RWPE1 (cell line): Measurements from ENCODE around the gene BCHE.

Source experiments
- CTCF ChIA-PET: fragments of 350-600 bp; sonication (Branson Sonifier 250); formaldehyde crosslinking; extraction: SDS; loops from one replicate; lab custom pipeline; 2021; lab: Yijun Ruan, JAX
- POLR2A ChIA-PET: fragments of 400-600 bp; formaldehyde crosslinking; extraction: SDS; loops from one replicate; lab custom pipeline; 2020; ENCODE audit warnings: antibody characterized with exemption; ENCODE audit not compliant: low non-redundant PET; lab: Yijun Ruan, JAX
- DNase-seq: peaks from one replicate; pipeline ENCODE4 v3.0.0; 2012; ENCODE audit warnings: low spot score
- H3K27ac ChIP-seq: fragments of 450-650 bp; 2 replicates; pipeline ENCODE4 v1.5.1; 2017
- TF ChIP-seq, protein P1 (sequence below): fragments of 450-650 bp; conservative IDR thresholded peaks from 2 replicates; pipeline ENCODE4 v1.5.1; 2017; ENCODE audit warnings: low read depth, mild to moderate bottlenecking

Gene BCHE

DNA sequence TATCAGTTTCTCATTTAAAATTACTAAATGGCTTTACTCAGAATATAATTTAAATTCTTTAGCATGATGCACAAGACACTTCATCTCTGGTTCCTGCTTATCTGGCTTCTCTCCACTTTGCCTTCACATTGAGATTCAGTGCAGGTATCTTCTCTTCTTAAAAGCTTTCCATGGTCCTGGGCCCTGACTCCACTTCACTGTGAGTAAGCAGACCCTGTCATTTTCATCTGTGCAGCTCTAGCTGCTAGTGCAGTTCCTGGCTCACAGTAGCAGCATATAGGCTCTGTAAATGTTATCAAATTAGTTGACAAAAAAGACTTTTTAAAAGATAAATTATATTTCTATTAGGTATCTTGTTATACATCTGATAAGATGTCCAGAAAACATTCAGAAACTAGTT is 58.8 kb downstream of the BCHE start:
- POLR2A ChIA-PET, result no interaction called here
- no peak for DNase-seq
- TF ChIP-seq, protein P1, sequence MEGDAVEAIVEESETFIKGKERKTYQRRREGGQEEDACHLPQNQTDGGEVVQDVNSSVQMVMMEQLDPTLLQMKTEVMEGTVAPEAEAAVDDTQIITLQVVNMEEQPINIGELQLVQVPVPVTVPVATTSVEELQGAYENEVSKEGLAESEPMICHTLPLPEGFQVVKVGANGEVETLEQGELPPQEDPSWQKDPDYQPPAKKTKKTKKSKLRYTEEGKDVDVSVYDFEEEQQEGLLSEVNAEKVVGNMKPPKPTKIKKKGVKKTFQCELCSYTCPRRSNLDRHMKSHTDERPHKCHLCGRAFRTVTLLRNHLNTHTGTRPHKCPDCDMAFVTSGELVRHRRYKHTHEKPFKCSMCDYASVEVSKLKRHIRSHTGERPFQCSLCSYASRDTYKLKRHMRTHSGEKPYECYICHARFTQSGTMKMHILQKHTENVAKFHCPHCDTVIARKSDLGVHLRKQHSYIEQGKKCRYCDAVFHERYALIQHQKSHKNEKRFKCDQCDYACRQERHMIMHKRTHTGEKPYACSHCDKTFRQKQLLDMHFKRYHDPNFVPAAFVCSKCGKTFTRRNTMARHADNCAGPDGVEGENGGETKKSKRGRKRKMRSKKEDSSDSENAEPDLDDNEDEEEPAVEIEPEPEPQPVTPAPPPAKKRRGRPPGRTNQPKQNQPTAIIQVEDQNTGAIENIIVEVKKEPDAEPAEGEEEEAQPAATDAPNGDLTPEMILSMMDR, result no peak
- no peak overlapping the region for H3K27ac ChIP-seq
- CTCF ChIA-PET, result no interaction called here

DNA sequence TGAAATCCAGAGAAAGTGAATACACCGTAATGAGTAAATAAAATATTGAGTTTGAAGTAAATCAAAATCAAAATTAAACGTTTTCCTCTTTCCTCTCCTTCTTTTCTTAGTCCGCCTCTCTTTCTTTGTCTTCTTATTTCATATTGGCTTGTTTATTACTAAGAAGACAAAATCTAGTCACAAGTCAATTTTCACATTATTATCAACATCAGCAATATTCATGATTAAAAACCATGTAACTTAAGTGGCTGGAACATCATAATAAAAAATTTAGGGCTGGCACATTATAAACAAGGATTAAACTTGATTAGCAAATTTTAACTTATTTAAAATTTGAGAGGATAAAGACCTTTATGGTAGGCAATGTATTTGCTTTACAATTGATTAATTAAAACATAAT is 61.4 kb downstream of the BCHE start:
- no peak for DNase-seq
- TF ChIP-seq, protein P1, result no peak
- ChIA-PET POLR2A (no interaction called here), CTCF (no interaction called here)
- H3K27ac ChIP-seq, result no peak overlapping the region

DNA sequence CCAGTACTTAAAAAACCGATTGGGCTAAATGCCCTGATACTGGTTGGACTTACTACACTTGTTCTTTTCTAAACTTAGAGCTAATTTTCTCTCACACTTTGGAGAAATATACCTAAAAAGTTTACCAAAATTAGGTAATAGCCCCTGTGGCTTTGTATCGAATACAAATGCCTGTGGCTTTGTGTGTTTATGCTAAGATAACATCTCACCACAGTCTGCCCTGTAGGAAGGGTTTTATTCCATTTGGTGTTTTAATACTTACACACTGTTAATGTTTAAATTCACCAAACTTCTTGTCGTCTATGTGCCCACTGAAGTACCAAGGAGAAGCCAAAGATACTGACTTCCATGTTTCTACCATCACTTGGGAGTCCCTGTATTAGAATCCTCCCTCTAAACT is 66.4 kb downstream of the BCHE start:
- H3K27ac ChIP-seq, result no peak overlapping the region
- no peak for DNase-seq
- TF ChIP-seq, protein P1, result no peak
- ChIA-PET CTCF (no interaction called here), POLR2A (no interaction called here)

DNA sequence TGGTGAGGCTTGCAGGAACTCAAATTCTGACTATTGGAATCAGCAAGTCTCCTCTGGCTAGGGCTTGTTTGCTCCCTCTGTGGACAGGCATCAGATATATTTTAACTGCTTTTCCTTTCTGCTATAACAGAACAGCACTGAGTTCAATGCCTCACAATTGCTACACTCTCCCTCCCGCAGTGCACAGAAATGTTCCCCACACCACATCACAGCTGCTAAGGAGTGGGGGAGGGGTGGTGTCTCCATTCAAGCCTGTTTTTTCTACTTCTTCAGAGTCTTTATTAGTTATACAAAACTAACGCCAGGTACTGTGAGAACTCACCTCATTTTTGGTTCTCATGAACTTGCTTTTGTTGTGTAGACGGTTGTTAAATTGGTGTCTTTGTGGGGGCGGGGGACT is 68.5 kb downstream of the BCHE start:
- TF ChIP-seq, protein P1, result no peak
- H3K27ac ChIP-seq, result no peak overlapping the region
- POLR2A ChIA-PET, result no interaction called here
- CTCF ChIA-PET, result no interaction called here
- no peak for DNase-seq

DNA sequence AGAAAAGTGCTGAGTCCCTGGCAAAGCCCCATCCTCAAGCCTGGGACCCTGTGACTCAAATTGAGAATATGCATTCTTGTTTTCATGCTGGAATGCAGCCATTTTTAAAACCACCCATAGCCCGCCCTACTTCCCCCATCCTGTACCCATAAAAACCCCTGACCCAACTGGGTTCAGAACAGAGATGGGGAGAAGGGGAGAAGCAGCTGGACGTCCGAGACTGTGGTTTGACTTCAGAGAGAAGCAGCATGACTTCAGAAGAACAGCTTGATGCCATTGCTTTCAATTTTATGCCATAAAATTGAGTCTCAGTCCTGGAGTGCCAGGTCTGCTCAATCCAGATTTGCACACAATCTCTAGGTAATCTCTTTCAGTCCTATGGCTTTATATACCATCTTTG is 78.2 kb downstream of the BCHE start:
- ChIA-PET CTCF (no interaction called here), POLR2A (no interaction called here)
- no peak overlapping the region for H3K27ac ChIP-seq
- DNase-seq, result no peak
- TF ChIP-seq, protein P1, result no peak

DNA sequence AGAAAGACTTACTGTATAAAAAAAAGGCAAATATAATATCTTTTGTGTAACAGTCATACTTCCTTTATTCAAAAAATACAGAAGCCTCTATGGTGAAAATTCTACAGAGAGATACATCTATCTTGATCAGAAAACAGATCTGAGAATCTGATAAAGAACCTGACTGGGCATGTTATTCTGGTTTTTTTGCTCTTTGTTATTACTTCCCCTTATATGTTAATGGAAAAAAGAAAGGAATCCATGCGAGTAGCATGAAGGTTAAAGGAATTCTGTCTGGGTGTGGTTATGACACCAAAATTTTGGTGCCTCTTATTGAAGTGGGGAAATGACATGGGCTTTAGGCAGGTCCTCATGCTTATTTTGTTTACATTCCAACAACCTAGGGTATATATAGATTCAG is 81.7 kb downstream of the BCHE start:
- TF ChIP-seq, protein P1, result no peak
- no peak for DNase-seq
- POLR2A ChIA-PET, result no interaction called here
- CTCF ChIA-PET, result no interaction called here
- no peak overlapping the region for H3K27ac ChIP-seq
